GM12872 (cell line): ENCODE measurements around the gene CTSW.

Experiments used
- TF ChIP-seq, protein P1 (sequence below): IDR thresholded peaks from 3 replicates; pipeline ENCODE4 v1.5.1; 2011; ENCODE audit warnings: low read depth, mild to moderate bottlenecking, low read length, moderate library complexity; ENCODE audit not compliant: insufficient read depth

Gene CTSW

DNA sequence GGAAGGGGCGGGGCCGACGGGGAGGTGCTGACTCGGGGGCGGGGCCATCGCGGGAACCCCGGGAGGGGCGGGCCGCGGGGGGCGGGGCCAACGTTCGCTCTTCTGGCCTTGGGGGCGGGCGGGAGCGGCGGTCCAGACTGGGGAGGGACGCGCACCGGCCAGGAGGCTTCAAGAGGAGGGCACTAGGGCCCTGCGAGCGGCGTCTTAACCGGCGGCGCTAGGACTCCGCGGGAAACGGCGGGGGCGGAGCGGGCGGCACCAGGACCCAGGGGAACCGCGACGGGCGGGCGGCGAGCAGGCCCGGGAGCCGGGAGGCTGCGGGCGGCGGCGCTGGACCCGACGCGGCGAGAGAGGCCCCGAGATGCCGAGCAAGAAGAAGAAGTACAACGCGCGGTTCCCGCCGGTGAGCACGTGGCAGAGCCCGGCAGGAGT, 39.5 kb downstream of the CTSW start, which contains the start of gene DRAP1:
DRAP1 (plus strand) TSS at position 286 of the 432 bp plus-strand sequence; CDS start at position 362, 76 bp downstream.
- TF ChIP-seq, protein P1, sequence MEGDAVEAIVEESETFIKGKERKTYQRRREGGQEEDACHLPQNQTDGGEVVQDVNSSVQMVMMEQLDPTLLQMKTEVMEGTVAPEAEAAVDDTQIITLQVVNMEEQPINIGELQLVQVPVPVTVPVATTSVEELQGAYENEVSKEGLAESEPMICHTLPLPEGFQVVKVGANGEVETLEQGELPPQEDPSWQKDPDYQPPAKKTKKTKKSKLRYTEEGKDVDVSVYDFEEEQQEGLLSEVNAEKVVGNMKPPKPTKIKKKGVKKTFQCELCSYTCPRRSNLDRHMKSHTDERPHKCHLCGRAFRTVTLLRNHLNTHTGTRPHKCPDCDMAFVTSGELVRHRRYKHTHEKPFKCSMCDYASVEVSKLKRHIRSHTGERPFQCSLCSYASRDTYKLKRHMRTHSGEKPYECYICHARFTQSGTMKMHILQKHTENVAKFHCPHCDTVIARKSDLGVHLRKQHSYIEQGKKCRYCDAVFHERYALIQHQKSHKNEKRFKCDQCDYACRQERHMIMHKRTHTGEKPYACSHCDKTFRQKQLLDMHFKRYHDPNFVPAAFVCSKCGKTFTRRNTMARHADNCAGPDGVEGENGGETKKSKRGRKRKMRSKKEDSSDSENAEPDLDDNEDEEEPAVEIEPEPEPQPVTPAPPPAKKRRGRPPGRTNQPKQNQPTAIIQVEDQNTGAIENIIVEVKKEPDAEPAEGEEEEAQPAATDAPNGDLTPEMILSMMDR = no peak

DNA sequence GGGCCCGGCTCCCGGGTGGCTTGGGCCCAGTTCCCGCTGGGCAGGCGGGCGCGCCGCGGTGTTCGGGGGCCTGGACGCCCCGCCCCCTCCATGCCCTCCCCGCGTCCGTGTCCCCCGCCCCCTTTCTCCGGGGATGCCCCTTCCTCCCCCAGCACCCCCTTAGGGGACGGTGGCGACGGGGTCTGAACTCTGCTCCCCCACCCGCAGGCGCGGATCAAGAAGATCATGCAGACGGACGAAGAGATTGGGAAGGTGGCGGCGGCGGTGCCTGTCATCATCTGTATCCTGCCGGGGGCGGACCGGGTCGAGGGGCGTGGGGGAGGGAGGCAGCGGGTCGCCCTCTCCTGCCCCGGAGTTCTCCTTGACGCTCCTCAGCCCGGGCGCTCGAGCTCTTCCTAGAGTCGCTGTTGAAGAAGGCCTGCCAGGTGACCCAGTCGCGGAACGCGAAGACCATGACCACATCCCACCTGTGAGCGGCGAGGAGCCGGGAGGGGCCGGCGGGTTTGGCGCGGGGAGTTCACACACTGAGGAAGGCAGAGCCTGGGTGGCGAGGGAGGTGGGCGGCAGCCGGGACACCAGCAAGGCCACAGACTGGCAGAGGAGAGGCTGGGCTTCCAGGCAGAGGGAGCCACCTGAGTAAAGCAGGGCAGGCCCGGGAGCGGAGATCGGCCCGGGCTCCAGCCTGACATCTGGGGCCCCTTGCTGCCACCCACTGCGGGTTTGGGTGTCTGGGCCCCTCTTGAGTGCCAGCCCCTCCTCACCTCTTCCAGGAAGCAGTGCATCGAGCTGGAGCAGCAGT, 40.1 kb downstream of the CTSW start:
- TF ChIP-seq, protein P1 = no peak

DNA sequence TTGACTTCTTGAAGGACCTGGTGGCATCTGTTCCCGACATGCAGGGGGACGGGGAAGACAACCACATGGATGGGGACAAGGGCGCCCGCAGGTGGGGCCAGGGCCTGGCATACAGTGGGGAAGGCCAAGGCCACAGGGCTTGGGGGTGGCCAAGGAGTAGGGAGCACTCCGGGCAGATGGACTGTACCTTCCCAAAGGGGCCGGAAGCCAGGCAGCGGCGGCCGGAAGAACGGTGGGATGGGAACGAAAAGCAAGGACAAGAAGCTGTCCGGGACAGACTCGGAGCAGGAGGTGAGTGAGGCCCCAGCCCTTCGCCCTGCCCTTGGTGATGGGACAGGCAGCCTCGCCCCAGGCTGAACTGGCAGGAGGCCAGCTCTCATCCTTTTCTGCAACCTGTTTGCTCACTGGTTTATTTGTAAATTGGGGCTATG, 40.8 kb downstream of the CTSW start:
- TF ChIP-seq, protein P1 = no peak

DNA sequence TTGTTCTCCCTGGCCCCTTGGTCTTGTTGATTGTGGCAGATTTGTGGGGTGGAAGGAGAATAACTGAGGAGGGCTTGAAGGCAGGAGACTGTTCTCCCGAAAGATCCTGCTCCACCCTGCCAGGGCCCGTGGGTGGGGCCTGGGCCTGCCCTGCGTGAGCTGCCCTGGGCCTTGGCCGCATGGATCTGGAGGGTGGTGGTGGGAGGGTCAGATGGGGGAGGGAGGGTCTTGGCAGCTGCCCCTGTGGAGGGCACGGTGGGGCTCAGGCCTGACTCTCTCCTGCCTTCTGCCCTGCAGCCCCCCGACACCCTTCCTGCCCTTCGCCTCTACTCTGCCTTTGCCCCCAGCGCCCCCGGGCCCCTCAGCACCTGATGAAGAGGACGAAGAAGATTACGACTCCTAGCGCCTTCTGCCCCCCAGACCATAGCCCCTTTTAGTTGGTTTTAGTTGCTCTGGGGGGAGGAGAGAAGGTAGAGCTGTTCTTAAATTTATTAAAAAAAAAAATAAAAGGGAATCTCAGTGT, 41.5 kb downstream of the CTSW start:
- TF ChIP-seq, protein P1 = no peak

DNA sequence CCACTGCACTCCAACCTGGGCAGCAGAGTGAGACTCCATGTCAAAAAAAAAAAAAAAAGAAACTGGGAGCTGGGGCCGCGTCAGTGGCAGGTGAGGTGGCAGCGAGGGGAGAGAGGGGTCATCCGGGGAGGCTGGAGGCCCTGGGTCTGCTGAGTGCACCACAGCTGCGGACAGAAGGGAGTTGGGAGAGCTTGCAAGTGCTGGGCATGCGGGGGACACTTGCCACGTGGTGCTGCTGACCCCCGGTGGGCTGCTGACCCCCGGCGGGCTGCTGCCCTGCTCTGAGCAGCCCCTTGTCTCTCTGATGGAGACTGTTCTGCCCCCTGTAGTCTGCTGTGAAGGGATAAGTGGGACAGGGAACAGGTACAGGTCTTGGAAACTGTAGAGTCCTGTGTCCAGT, 42.2 kb downstream of the CTSW start:
- TF ChIP-seq, protein P1 = no peak

DNA sequence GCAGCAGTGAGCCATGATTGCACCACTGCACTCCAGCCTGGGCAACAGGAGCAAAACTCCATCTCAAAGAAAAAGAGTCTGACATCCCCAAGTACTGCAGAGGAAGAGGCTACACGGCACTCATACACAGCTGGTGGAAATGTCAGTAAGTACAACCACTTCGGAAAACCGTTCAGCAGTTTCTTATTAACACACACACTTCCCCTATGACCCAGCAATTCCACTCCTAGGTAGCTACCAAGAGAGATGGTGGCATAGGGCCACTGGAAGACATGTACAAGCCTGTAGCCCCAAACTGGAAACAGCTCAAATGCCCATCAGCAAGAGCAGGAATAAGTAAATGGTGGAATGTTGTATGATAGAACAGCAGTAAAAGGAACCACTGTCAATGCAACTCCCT, 42.9 kb downstream of the CTSW start:
- TF ChIP-seq, protein P1 = no peak

DNA sequence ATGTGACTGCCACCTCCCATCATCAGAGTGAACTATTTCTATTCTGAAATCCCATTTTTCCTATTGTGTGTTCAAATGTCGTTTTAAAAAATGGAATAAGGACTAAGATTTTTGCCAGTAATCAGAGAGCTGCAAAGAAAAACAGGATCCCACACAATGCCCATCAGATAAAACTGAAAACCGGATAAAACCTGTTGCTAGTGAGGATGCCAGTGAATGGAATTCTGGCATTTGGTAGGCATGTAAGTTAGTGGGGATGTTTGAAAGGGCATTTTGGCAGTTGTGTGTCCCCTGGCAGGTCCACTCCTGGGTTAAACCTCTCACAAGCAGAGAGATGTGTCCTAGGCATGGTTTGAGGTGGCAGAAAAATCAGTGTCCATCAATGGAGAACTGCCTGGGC, 45.8 kb downstream of the CTSW start:
- TF ChIP-seq, protein P1 = no peak
